H9 (cell line): ENCODE data around the gene PCDHB11. TPM values are rescaled to one million over a fixed set of nuclear protein-coding genes. Genes with fewer than 3 reads are reported as not detected.

ENCODE experiments used
- DNase-seq: peaks from one replicate; pipeline ENCODE4 v3.0.0-alpha.2; 2017
- H2AFZ ChIP-seq: one replicate; pipeline ENCODE4 v1.6.1; 2013; ENCODE audit warnings: mild to moderate bottlenecking, low read length, control low read depth, moderate library complexity
- H2AK5ac ChIP-seq: 2 replicates; pipeline ENCODE4 v1.6.1; 2013; ENCODE audit warnings: low read length, control low read depth, mixed read lengths; ENCODE audit not compliant: insufficient read length
- H2BK120ac ChIP-seq: one replicate; pipeline ENCODE4 v1.6.1; 2013; ENCODE audit warnings: low read depth, mild to moderate bottlenecking, low read length, control low read depth, inconsistent platforms; ENCODE audit not compliant: poor library complexity, severe bottlenecking
- H2BK12ac ChIP-seq: 2 replicates; pipeline ENCODE4 v1.6.1; 2013; ENCODE audit warnings: low read length, control low read depth, mixed read lengths, low read depth; ENCODE audit not compliant: insufficient read length
- H2BK15ac ChIP-seq: 2 replicates; pipeline ENCODE4 v1.6.1; 2013; ENCODE audit warnings: low read depth, low read length, control low read depth
- H2BK20ac ChIP-seq: one replicate; pipeline ENCODE4 v1.6.1; 2013; ENCODE audit warnings: low read depth, mild to moderate bottlenecking, low read length, control low read depth, inconsistent platforms; ENCODE audit not compliant: poor library complexity, severe bottlenecking
- H2BK5ac ChIP-seq: 2 replicates; pipeline ENCODE4 v1.6.1; 2013; ENCODE audit warnings: low read length, control low read depth, mixed read lengths; ENCODE audit not compliant: insufficient read length
- H3K14ac ChIP-seq: 2 replicates; pipeline ENCODE4 v1.6.1; 2013; ENCODE audit warnings: low read length, control low read depth; ENCODE audit not compliant: insufficient read depth
- H3K18ac ChIP-seq: 2 replicates; pipeline ENCODE4 v1.6.1; 2013; ENCODE audit warnings: low read depth, mild to moderate bottlenecking, mixed read lengths, low read length, control low read depth; ENCODE audit not compliant: insufficient read length
- H3K23ac ChIP-seq: 2 replicates; pipeline ENCODE4 v1.6.1; 2013; ENCODE audit warnings: low read length, control low read depth, mixed read lengths, low read depth; ENCODE audit not compliant: insufficient read length
- H3K23me2 ChIP-seq: 2 replicates; pipeline ENCODE4 v1.6.1; 2013; ENCODE audit warnings: low read depth, mild to moderate bottlenecking, mixed read lengths, low read length, control low read depth; ENCODE audit not compliant: insufficient read length, poor library complexity, severe bottlenecking
- H3K27ac ChIP-seq: 2 replicates; pipeline ENCODE4 v1.5.1; 2013; ENCODE audit warnings: low read length, control low read depth, mixed read lengths, low read depth; ENCODE audit not compliant: insufficient read length
- H3K27me3 ChIP-seq: 2 replicates; pipeline ENCODE4 v1.6.1; 2013; ENCODE audit warnings: low read length, control low read depth, inconsistent platforms; ENCODE audit not compliant: insufficient read depth
- H3K4ac ChIP-seq: 2 replicates; pipeline ENCODE4 v1.6.1; 2013; ENCODE audit warnings: low read depth, mild to moderate bottlenecking, control low read depth, inconsistent platforms, low read length, moderate library complexity
- H3K4me1 ChIP-seq: 2 replicates; pipeline ENCODE4 v1.6.1; 2013; ENCODE audit warnings: low read length, control low read depth, inconsistent platforms; ENCODE audit not compliant: insufficient read depth
- H3K4me2 ChIP-seq: 2 replicates; pipeline ENCODE4 v1.6.1; 2013; ENCODE audit warnings: low read length, control low read depth, mixed read lengths; ENCODE audit not compliant: insufficient read length, insufficient read depth
- H3K56ac ChIP-seq: 2 replicates; pipeline ENCODE4 v1.6.1; 2013; ENCODE audit warnings: low read depth, mild to moderate bottlenecking, mixed read lengths, low read length, control low read depth; ENCODE audit not compliant: insufficient read length
- H3K79me1 ChIP-seq: 2 replicates; pipeline ENCODE4 v1.6.1; 2013; ENCODE audit warnings: low read depth, mild to moderate bottlenecking, moderate library complexity, low read length, control low read depth, inconsistent platforms; ENCODE audit not compliant: insufficient read depth, poor library complexity, severe bottlenecking
- H3K79me2 ChIP-seq: 2 replicates; pipeline ENCODE4 v1.6.1; 2013; ENCODE audit warnings: low read length, control low read depth, inconsistent platforms; ENCODE audit not compliant: insufficient read depth
- H3K9ac ChIP-seq: 2 replicates; pipeline ENCODE4 v1.6.1; 2013; ENCODE audit warnings: low read length, control low read depth, mixed read lengths; ENCODE audit not compliant: insufficient read length; ENCODE audit errors: extremely low read depth
- H3K9me3 ChIP-seq: one replicate; pipeline ENCODE4 v1.6.1; 2013; ENCODE audit warnings: low read depth, low read length, inconsistent platforms; ENCODE audit not compliant: control insufficient read depth
- H3T11ph ChIP-seq: one replicate; pipeline ENCODE4 v1.6.1; 2013; ENCODE audit warnings: mild to moderate bottlenecking, low read length, control low read depth, inconsistent platforms
- H4K20me1 ChIP-seq: one replicate; pipeline ENCODE4 v1.6.1; 2013; ENCODE audit not compliant: control insufficient read depth, insufficient read length, insufficient read depth
- H4K5ac ChIP-seq: 2 replicates; pipeline ENCODE4 v1.6.1; 2013; ENCODE audit warnings: low read depth, mild to moderate bottlenecking, mixed read lengths, low read length, control low read depth; ENCODE audit not compliant: insufficient read length
- H4K8ac ChIP-seq: replicated peaks from 2 replicates; pipeline ENCODE4 v1.6.1; 2013; ENCODE audit warnings: low read length, control low read depth, mixed read lengths, low read depth; ENCODE audit not compliant: insufficient read length
- H4K91ac ChIP-seq: 2 replicates; pipeline ENCODE4 v1.6.1; 2013; ENCODE audit warnings: low read depth, mild to moderate bottlenecking, moderate library complexity, mixed read lengths, low read length, control low read depth; ENCODE audit not compliant: insufficient read length
- H3K27ac Mint-ChIP-seq, 3 experiments: 2 replicates in 2 of 3; 3 replicates in 1 of 3; pipeline ENCODE4 v1.8.0; 2020 to 2021; ENCODE audit warnings: mixed read lengths in 3 of 3, mild to moderate bottlenecking in 1 of 3, moderate library complexity in 1 of 3
- H3K27me3 Mint-ChIP-seq: 2 replicates; pipeline ENCODE4 v1.8.0; 2021; ENCODE audit warnings: low read depth, mild to moderate bottlenecking, moderate library complexity, mixed read lengths
- H3K36me3 Mint-ChIP-seq, 3 experiments: 2 replicates in 2 of 3; 3 replicates in 1 of 3; pipeline ENCODE4 v1.8.0; 2020 to 2021; ENCODE audit warnings: low read depth in 3 of 3, mixed read lengths in 3 of 3; ENCODE audit not compliant: insufficient read depth in 1 of 3
- H3K4me1 Mint-ChIP-seq, 2 experiments: 2 replicates each; pipeline ENCODE4 v1.8.0; 2020; ENCODE audit warnings: mixed read lengths in 2 of 2
- H3K4me3 Mint-ChIP-seq, 2 experiments: 2 replicates in 1 of 2; 3 replicates in 1 of 2; pipeline ENCODE4 v1.8.0; 2020 to 2021; ENCODE audit warnings: mild to moderate bottlenecking in 2 of 2, mixed read lengths in 2 of 2, moderate library complexity in 1 of 2
- H3K9me3 Mint-ChIP-seq, 2 experiments: 2 replicates in 1 of 2; 3 replicates in 1 of 2; pipeline ENCODE4 v1.8.0; 2020; ENCODE audit warnings: mild to moderate bottlenecking in 2 of 2, mixed read lengths in 2 of 2, moderate library complexity in 1 of 2
- CTCF ChIP-seq: fragments of 200-600 bp; sonication (generic); conservative IDR thresholded peaks from 3 replicates; pipeline ENCODE4 v1.8.0; 2021; ENCODE audit warnings: antibody characterized with exemption, mild to moderate bottlenecking
- WGBS: extraction: QIAGEN DNeasy Blood & Tissue Kit; methylation state at CpG from one replicate; pipeline ENCODE4 v1.1.7; 2013; ENCODE audit warnings: missing lambda C conversion rate, low lambda C conversion rate, mixed read lengths; ENCODE audit not compliant: insufficient read length; ENCODE audit errors: extremely low coverage; 5-methylcytosine and 5-hydroxymethylcytosine counted together
- total RNA-seq: library from RNA; stranded (reverse); gene quantifications from 2 replicates; pipeline ENCODE4 v1.2.1, GENCODE V29; 2021

The PCDHB11 gene
- total RNA-seq, 1 experiment from 2014 or later, result 2.0 TPM

DNA sequence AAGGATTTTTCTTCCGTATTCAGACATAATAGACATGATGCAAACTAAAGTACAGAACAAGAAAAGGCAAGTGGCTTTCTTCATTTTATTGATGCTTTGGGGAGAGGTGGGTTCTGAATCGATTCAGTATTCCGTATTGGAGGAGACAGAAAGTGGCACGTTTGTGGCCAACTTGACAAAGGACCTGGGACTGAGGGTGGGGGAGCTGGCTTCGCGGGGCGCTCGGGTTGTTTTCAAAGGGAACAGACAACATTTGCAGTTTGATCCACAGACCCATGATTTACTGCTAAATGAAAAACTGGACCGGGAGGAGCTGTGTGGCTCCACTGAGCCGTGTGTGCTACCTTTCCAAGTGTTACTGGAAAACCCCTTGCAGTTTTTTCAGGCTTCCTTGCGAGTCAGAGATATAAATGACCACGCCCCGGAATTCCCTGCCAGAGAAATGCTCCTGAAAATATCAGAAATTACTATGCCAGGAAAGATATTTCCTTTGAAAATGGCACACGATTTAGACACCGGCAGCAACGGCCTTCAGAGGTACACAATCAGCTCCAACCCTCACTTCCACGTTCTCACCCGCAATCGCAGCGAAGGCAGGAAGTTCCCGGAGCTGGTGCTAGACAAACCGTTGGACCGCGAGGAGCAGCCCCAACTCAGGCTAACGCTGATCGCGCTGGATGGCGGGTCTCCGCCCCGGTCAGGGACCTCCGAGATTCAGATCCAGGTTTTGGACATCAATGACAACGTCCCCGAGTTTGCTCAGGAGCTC, 49.0 kb upstream of the PCDHB11 start:
- Mint-ChIP-seq H3K36me3 (peaks cover 0 to 20% (median 1%) of the 10 kb centered on the region in 3 experiments; a peak in 5 of 7 replicates), H3K4me3 (no peak overlapping the region), H3K27me3 (peaks cover 10% of the 10 kb centered on the region), H3K4me1 (no peaks in the 10 kb centered on the region), H3K9me3 (peaks cover 27 to 29% of the 10 kb centered on the region in 2 experiments), H3K27ac (no peak overlapping the region)
- Histone ChIP-seq H3K18ac (no peak overlapping the region), H3K14ac (no peak overlapping the region; the same call in 1 of the 2 replicates), H3K9ac (no peak overlapping the region), H2BK5ac (no peak overlapping the region), H4K8ac (no peak overlapping the region), H3K23me2 (no peaks in the 10 kb centered on the region), H2BK20ac (no peak overlapping the region), H3K56ac (no peak overlapping the region), H2BK120ac (no peak overlapping the region), H4K20me1 (no peaks in the 10 kb centered on the region), H3K4ac (no peak overlapping the region), H2BK15ac (no peak overlapping the region), H3K23ac (no peak overlapping the region), H2AFZ (no peak overlapping the region), H3K27ac (no peak overlapping the region), H3T11ph (no peak overlapping the region), H3K9me3 (peaks cover 9% of the 10 kb centered on the region), H4K91ac (no peak overlapping the region), H4K5ac (no peak overlapping the region), H2BK12ac (no peak overlapping the region), H2AK5ac (no peak overlapping the region), H3K4me2 (no peak overlapping the region), H3K4me1 (no peaks in the 10 kb centered on the region), H3K79me2 (no peaks in the 10 kb centered on the region), H3K27me3 (no peaks in the 10 kb centered on the region), H3K79me1 (no peaks in the 10 kb centered on the region)
- no peak for TF ChIP-seq CTCF
- WGBS, result no CpG with 5 or more reads among the region's 33 CpGs
- no peak for DNase-seq
